ENCODE data around the gene BANF2.
"Not testable (repeated sequence)": the region's sequence is repeated elsewhere in the genome, so short reads cannot be mapped to it uniquely, and the experiment has no call there.

BANF2 gene

GRCh38 chr20:17683218-17684076 lies 16.3 kb upstream of the BANF2 start:
- DNase-seq = no peak

- no peak for DNase-seq
Observed at GRCh38 chr20:17684077-17684888, 15.5 kb upstream of the BANF2 start.

DNA sequence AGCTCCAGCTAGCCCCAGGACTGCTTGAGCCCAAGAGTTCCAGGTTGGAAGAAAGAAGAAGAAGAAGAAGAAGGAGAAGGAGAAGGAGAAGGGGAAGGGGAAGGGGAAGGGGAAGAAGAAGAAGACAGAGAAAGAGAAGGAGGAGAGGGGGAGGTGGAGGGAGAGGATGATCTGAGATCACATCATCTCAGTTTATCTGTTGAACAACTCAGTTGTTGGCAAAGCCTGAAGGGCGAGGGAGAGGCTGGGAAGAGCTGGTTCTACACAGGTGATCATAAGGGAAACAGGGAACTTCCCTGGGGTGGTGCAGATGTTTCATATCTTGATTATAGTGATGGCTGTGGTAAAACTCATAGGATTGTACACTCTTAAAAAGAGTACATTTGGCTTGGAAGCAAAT lies 14.6 kb upstream of the BANF2 start:
- DNase-seq = no peak

- no peak for DNase-seq
Observed at GRCh38 chr20:17687800-17688199, 12.0 kb upstream of the BANF2 start.

DNA sequence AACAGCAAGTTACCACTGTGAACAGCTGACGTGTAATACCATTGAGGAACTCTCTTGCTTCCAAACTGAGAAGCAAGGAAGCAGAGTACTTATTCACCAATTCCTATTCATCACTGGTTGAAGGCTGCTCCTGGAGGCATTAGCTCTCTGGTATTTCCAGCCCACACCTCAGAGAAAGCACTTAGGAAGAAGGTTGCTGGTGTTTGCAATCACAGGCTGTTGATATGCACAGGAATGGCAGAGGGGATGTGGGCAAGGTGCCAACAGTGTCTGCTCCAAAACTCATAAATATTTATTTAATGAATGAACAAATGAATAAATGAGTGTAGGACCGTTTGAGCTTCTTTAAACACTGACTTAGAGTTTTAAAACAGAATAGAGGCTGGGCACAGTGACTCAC lies 10.8 kb upstream of the BANF2 start:
- no peak for DNase-seq

DNA sequence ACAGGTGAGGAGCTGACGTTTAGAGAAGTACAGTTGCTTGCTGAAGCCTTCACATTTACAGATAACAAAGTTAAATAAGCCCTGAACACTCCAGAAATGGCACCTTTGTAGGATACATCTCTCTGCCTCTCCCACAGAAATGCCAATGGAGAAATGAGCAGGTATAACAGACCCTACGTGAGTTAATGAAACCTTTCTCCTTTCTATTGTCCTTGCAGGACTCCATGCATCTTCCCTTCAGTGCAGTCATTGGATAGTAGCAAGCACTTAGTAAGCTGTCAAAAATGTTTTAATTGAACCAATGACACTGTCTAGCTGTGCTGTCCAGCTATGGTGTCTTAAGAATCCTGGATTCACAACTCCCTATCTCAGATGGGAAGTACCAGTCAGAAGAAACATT lies 9.6 kb upstream of the BANF2 start:
- no peak for DNase-seq

DNA sequence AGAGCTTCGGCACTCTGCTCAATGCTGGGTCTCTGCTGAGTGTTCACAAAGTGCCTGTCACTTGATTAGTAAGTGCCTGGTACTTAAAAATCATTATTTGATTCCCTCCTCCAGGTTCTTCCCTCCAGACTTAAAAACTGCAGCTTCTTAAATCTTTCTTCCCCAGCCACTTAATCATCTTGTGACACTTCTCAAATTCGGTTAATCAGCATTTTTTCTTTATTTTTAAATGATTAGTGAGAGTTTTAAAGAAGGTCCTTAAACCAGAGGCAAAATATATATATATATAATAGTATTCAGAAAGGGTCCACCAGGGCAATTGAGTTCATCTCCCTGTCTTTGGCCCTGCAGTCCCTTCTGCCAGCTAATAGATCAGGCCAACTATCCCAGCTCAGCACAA lies 8.0 kb upstream of the BANF2 start:
- no peak for DNase-seq

DNA sequence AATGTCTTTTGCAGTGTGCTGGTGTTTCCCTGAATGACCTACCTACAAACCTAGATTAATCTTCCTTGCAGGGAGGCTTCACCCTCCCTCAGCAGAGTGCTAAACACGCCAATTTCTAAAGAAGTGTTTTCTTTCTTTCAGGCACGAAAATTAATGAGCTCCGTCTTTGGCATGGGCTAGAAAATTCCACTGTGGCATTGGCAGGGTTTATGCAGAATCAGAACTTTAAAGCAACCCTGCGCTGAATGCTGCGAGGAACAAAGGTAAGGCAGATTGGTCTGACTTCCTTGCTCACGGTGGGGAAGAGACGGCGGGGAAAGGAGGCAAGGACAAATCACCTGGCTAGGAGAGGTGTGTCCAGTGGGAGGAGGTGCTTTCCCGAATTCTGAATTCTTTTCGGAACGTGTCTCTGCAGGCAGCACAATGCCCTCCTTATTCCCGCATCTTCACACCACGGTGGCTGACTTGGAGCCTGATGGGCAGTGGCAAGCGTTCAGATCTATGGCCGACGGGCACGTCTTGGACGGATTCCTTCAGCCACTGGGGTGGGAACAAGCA lies 6.2 kb upstream of the BANF2 start:
- DNase-seq = no peak

GRCh38 chr20:17694767-17695166 lies 5.0 kb upstream of the BANF2 start:
- DNase-seq = no peak

GRCh38 chr20:17696287-17696686 lies 3.5 kb upstream of the BANF2 start:
- no peak for DNase-seq

GRCh38 chr20:17697171-17697570 lies 2.6 kb upstream of the BANF2 start:
- DNase-seq = no peak

DNA sequence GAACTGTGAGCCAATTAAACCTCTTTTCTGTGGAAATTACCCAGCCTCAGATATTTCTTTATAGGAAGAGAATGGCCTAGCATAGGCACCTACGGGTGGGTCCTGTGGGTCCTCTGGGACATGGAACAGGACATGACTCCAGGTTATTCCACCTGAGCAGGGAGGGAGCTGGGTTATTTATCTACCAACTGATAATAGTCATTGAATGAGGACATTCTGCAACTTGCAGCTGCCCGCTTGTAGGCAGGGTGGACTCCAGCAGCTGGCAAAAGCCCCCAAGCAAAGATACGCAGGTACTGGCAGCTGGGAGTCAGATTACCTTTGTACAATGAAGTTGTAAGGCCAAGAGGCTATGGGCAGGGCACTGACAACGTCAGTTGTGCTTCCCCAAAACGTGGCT lies 1.4 kb upstream of the BANF2 start:
- no peak for DNase-seq

DNA sequence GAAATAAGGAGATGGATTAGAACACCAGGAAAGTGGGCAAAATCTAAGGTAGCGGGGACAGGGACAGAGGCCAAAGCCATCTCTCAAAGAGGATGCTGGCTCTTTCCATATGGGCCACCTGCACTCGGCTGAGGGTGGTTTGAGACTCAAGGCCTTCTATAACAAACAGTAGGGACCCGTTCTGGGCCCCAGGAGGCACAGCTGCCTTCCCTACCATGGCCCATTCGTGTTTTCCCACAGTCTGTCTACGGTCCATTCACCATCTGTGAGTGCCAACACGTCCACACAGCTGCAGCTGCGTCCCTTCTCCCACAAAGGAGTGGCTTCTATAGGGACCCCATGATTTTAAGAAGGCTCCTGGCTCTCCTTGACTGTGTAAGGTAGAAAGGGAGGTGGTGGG lies 871 bp downstream of the BANF2 start:
- no peak for DNase-seq

- DNase-seq = no peak
Observed at GRCh38 chr20:17701826-17702225, 2.1 kb downstream of the BANF2 start.

DNA sequence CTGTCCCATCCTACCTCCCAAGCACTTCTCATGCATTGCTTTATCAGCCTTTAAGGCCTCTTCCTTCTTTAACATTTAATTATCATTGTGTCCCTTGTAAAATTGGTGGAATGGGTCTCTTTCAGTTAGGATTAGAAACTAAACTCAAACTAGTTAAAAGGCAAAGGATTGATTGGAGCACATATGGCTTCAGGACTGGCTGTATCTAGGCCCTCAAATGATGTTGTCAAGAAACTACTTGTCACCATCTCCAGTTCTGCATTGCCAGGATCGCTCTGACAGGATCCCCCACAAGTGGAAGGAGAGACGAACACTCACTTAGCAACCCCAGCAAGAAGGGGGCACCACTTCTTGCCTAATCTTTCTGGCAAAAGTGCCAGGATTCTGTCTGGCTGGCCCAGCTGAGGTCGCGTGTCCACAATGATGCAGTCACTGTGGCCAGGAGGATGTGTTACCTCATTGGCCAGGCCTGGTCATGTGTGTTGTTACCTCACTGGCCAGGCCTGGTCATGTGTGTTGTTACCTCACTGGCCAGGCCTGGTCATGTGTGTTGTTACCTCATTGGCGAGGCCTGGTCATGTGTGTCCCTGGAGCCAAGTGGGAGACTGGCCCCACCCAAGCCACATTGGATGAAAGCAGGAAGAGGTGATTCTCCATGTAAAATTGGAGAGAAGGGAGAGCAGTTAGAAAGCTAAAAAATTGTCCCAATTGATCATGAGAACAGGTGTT lies 5.0 kb downstream of the BANF2 start:
- DNase-seq = no peak

- no peak for DNase-seq
Observed at GRCh38 chr20:17705916-17706315, 6.2 kb downstream of the BANF2 start.

DNA sequence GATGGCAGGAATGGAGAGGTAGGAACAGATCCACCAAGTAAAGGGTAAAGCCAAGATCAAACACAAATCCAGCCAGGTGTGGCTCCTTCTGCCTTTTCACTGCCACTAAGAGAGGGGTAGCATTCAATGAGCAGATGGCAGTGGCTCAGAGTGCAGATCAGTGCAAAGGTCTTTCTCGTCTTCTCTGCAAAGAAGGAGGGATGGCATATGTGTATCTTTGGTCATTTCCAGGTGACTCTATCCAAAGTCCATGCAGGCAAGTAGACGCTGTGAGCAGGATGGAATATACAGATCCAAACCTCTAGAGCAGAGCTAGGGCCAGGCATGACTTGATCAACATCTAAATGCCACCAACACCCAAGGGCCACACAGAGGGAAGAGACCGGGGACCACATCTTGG lies 6.9 kb downstream of the BANF2 start:
- no peak for DNase-seq

- DNase-seq = not testable (repeated sequence)
Observed at GRCh38 chr20:17707951-17708350, 8.2 kb downstream of the BANF2 start.

DNA sequence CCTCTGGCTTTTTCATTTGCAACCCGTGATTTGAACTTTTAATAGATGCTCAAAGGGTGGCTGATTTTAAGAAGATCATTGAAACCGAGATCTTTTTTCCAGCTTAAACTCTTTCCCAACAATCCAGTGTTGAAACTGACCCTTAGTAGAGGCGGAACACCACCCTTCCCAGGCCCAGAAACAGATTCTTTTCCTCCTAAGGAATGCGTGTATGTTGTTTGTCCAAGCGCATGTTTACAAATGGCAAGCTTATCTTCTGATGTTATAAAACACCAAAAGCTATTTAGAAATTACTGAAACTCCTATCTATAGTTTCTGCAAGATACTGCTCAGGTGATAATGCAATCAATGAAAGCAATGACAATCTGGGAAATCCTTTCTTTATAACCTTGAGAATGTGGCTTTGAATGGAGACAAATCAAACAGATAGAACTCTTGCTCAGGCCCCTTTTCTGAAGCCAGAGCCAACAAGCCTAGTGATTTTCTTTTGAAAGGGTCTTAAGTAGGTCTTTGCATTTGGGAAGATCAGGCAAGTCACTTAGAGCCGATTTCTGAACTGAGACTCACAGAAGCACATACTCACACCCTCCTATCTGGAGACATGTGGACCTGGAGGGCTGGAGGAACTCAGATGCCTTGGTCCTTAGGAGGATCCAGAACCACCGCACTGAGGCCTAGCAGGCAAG lies 9.1 kb downstream of the BANF2 start:
- no peak for DNase-seq

- no peak for DNase-seq
Observed at GRCh38 chr20:17709361-17710293, 9.9 kb downstream of the BANF2 start.
